AG09309 (cell line): ENCODE results near the gene EPHA4.
A peak's percentile ranks its signal among the peaks of the same experiment; 100 is the strongest.

Experiments used
- DNase-seq: peaks from one replicate; pipeline ENCODE4 v3.0.0-alpha.2; 2010; ENCODE audit warnings: low read depth
- H3K4me3 ChIP-seq: 2 replicates; pipeline ENCODE4 v1.5.1; 2011; ENCODE audit warnings: mild to moderate bottlenecking, low read depth, low read length, moderate library complexity; ENCODE audit not compliant: control insufficient read depth
- CTCF ChIP-seq: IDR thresholded peaks from 2 replicates; pipeline ENCODE4 v1.5.1; 2011; ENCODE audit warnings: mild to moderate bottlenecking, low read depth, low read length, inconsistent platforms; ENCODE audit not compliant: insufficient read depth, control insufficient read depth; ENCODE audit errors: missing control alignments

Gene EPHA4

GRCh38 chr2:221485503-221485870 lies 86.6 kb downstream of the EPHA4 start:
- H3K4me3 ChIP-seq: no peak overlapping the region
- no peak for TF ChIP-seq CTCF
- peak; percentile 39 for DNase-seq

DNA sequence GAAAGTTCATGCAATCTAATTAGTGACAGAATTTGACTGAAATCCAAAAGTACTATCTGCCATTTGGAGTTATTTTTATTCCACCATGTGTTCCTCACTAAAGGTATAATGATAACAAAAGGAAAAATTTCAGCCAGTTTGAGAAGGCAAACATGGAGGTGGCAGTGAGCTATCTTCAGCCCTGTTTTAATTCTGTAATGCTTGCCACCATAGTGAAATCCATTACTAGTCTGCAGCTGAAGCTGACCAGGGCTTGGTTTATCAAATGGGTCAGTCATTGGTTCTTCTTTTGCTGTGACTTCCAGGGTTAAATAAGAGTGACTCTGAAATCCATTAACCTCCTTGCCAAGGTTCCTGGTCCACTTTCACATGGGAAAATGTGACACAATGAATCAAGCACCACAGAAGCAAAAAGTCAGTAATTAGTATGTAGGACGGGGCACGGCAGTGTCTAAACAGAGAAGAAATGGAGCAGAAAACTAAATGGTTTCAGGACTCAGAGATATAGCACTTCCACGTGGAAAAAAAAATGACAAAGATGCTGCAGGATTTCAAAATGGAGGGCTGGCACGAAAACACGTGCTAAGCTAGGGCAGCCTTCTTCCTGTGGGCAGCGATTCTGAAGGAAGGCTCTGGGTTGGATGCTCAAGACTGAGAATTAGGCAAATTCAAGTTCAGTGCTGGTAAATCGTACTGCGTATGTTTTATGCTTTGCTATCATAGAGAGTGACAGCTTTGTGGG lies 87.2 kb downstream of the EPHA4 start:
- TF ChIP-seq CTCF: no peak
- DNase-seq: no peak

DNA sequence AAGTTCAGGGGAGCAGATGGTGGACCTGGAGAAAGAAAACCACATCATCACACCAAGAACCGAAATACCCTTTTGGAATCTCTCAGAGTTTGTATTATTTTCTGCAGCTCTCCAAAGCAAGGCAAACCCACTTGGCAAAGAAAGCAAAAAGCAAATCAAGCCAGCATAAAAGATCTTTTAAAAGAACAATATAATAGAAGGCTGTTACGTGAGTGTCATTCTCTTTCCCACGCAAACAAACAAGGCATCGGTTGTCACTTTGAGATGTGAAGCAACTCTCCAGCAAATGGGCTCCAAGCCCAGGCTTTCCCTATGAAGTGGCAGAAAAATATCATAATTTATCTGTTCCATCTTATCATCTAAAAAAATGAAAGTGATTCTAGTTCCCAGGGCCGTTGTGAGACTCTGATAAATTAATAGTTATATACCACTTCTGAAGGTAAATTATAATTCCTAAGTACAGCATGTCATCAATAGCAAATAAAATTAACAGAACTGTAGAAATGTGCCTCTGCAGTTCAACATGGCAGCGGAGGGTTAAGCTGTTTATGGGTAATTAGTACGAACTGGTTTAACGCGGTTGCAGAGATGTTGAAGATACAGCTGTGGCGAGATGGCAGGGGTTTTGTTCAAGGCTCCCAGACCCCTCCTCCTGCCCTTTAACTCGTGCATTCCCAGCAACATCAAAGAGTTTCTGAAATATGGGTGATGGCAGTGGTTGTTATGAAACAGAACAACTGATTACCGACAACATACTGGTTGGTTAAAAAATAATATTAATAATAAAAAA lies 89.2 kb downstream of the EPHA4 start:
- TF ChIP-seq CTCF: no peak
- H3K4me3 ChIP-seq: no peak overlapping the region
- DNase-seq: no peak

More for the DNA sequence above, 87.2 kb downstream of the EPHA4 start:
- H3K4me3 ChIP-seq: no peak overlapping the region

- no peak for DNase-seq
- no peak for TF ChIP-seq CTCF
Measured at GRCh38 chr2:221480821-221481220, 91.3 kb downstream of the EPHA4 start.

GRCh38 chr2:221480163-221480562 lies 91.9 kb downstream of the EPHA4 start:
- DNase-seq: no peak
- TF ChIP-seq CTCF: no peak
- no peak overlapping the region for H3K4me3 ChIP-seq

More at GRCh38 chr2:221480821-221481220, 91.3 kb downstream of the EPHA4 start:
- no peak overlapping the region for H3K4me3 ChIP-seq

DNA sequence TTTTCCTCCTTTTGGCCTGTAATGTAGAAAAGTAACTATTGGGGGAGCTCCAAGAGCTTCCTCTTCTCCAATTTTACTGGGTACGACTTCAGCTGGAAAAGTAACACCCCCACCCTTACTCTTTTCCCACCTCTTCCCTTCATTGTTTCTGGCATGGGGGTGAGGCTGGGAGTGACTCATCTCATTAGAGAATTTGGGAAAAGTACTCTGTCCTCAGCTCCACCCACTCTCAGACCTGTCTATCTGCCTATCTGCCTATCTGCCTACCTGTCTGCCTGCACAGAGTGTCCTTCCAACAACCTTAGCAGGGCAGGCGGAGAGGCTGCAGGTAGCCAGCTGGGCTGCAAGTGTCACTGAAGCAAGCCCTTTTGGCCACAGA lies 93.6 kb downstream of the EPHA4 start:
- no peak for TF ChIP-seq CTCF
- no peak for DNase-seq
- no peak overlapping the region for H3K4me3 ChIP-seq
